ENCODE results near the gene HRC. TPM values are rescaled to one million over a fixed set of nuclear protein-coding genes. Genes with fewer than 3 reads are reported as not detected.

HRC gene
- polyA plus RNA-seq, 3 donors = not detected

DNA sequence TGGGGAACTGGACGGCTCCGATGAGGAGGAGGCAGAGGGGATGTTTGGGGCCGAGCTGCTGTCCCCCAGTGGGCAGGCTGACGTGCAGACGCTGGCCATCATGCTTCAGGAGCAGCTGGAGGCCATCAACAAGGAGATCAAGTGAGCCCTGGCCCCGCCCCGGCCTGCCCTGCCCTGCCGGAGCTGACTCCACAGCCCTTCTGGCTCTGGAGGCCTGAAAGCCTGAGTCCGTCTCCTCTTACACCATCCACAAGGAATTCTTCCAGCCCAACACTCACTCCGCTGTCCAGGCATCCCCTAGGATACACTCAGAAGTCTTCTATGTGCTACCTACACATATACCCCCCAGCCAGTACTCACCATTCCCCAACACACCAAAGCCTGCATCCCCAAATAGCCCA lies 18.4 kb downstream of the HRC start:
- H3K27ac Mint-ChIP-seq = no peak overlapping the region
- H3K9me3 Mint-ChIP-seq = peaks cover 13 to 17% (median 13%) of the 10 kb centered on the region in 7 donors
- H3K4me2 ChIP-seq (replicated peaks; ENCODE audit: extremely low read depth, low read length, poor library complexity, severe bottlenecking) = no peak overlapping the region
- H3K36me3 ChIP-seq (replicated peaks in 1 of 2; ENCODE audit: control insufficient read depth in 1 of 2, insufficient read depth in 2 of 2, low read length in 2 of 2) = no peaks in the 10 kb centered on the region
- no peaks in the 10 kb centered on the region for H3K79me2 ChIP-seq (ENCODE audit: insufficient read depth, low read length)
- no peak for DNase-seq
- 92% methylated on average over 8 of the region's 10 CpGs for WGBS (ENCODE audit: insufficient coverage)
- intact Hi-C loops (cut with micrococcal nuclease) = no loop called here
- no peak overlapping the region for H3K27ac ChIP-seq (ENCODE audit: low read depth in 1 of 2, low read length in 2 of 2)
- no peak overlapping the region for H2AFZ ChIP-seq (ENCODE audit: insufficient read depth, low read depth, low read length, poor library complexity, severe bottlenecking)
- no peak overlapping the region for H3K9ac ChIP-seq (ENCODE audit: insufficient read depth, low read length, poor library complexity, severe bottlenecking)
- TF ChIP-seq, protein P1, sequence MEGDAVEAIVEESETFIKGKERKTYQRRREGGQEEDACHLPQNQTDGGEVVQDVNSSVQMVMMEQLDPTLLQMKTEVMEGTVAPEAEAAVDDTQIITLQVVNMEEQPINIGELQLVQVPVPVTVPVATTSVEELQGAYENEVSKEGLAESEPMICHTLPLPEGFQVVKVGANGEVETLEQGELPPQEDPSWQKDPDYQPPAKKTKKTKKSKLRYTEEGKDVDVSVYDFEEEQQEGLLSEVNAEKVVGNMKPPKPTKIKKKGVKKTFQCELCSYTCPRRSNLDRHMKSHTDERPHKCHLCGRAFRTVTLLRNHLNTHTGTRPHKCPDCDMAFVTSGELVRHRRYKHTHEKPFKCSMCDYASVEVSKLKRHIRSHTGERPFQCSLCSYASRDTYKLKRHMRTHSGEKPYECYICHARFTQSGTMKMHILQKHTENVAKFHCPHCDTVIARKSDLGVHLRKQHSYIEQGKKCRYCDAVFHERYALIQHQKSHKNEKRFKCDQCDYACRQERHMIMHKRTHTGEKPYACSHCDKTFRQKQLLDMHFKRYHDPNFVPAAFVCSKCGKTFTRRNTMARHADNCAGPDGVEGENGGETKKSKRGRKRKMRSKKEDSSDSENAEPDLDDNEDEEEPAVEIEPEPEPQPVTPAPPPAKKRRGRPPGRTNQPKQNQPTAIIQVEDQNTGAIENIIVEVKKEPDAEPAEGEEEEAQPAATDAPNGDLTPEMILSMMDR (IDR thresholded peaks at IDR 0.05) = no peak
- H3K9me3 ChIP-seq (replicated peaks in 1 of 2; ENCODE audit: control insufficient read depth in 1 of 2, insufficient read depth in 1 of 2, low read length in 2 of 2) = peaks cover 0 to 12% of the 10 kb centered on the region in 2 donors
- peaks cover 25% of the 10 kb centered on the region for H3K4me1 Mint-ChIP-seq
- H4K20me1 ChIP-seq (ENCODE audit: insufficient read depth, low read length) = no peaks in the 10 kb centered on the region
- H3K27me3 ChIP-seq (ENCODE audit: control insufficient read depth in 2 of 2, insufficient read depth in 2 of 2, low read length in 2 of 2) = peaks cover 0 to 17% of the 10 kb centered on the region in 2 donors
- peaks cover 15 to 27% of the 10 kb centered on the region in 2 donors for H3K4me1 ChIP-seq (ENCODE audit: control insufficient read depth in 1 of 2, insufficient read depth in 2 of 2, low read length in 2 of 2)
- H3K36me3 Mint-ChIP-seq = no peaks in the 10 kb centered on the region
- H3K4me3 Mint-ChIP-seq = no peak overlapping the region
- H3K4me3 ChIP-seq (replicated peaks in 1 of 3; ENCODE audit: low read depth in 2 of 3, low read length in 3 of 3) = no peak overlapping the region
- H3K27me3 Mint-ChIP-seq (ENCODE audit: low read depth in 3 of 3) = peaks cover 20 to 30% (median 26%) of the 10 kb centered on the region in 3 donors

DNA sequence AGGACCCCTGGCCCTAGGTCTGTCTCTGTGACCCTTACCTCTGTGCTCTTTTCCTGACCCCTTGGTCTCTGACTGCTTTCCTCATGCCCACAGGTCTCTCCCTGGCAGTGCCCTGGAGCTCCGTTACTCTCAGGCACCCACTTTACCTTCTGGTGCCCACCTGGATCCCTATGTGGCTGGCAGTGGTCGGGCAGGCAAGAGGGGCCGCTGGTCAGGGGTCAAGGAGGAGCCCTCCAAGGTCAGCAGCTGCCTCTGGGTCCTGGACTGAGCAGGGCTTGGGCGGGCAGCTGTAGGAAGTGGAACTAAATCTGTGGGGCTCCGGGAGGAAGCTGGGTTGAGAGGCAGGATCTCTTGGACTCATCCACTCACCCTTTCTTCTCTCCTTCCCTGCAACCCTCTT lies 19.5 kb downstream of the HRC start:
- no CpG with 5 or more reads among the region's 5 CpGs for WGBS (ENCODE audit: insufficient coverage)
- TF ChIP-seq, protein P1 (IDR thresholded peaks at IDR 0.05) = no peak
- Histone ChIP-seq H3K9me3 (replicated peaks in 1 of 2; ENCODE audit: control insufficient read depth in 1 of 2, insufficient read depth in 1 of 2, low read length in 2 of 2) (peaks cover 0 to 12% of the 10 kb centered on the region in 2 donors), H3K4me3 (replicated peaks in 1 of 3; ENCODE audit: low read depth in 2 of 3, low read length in 3 of 3) (no peak overlapping the region), H3K36me3 (replicated peaks in 1 of 2; ENCODE audit: control insufficient read depth in 1 of 2, insufficient read depth in 2 of 2, low read length in 2 of 2) (no peaks in the 10 kb centered on the region), H3K9ac (ENCODE audit: insufficient read depth, low read length, poor library complexity, severe bottlenecking) (no peak overlapping the region), H3K27me3 (ENCODE audit: control insufficient read depth in 2 of 2, insufficient read depth in 2 of 2, low read length in 2 of 2) (peaks cover 0 to 17% of the 10 kb centered on the region in 2 donors), H3K79me2 (ENCODE audit: insufficient read depth, low read length) (no peaks in the 10 kb centered on the region), H4K20me1 (ENCODE audit: insufficient read depth, low read length) (no peaks in the 10 kb centered on the region), H3K4me2 (replicated peaks; ENCODE audit: extremely low read depth, low read length, poor library complexity, severe bottlenecking) (no peak overlapping the region), H3K27ac (ENCODE audit: low read depth in 1 of 2, low read length in 2 of 2) (no peak overlapping the region), H2AFZ (ENCODE audit: insufficient read depth, low read depth, low read length, poor library complexity, severe bottlenecking) (no peak overlapping the region), H3K4me1 (ENCODE audit: control insufficient read depth in 1 of 2, insufficient read depth in 2 of 2, low read length in 2 of 2) (peaks cover 15 to 27% of the 10 kb centered on the region in 2 donors)
- H3K27ac Mint-ChIP-seq = peak overlapping the region in 2 of 7 donors; percentile 37 to 53
- no peak overlapping the region for H3K4me3 Mint-ChIP-seq
- DNase-seq = no peak
- peaks cover 13 to 18% (median 15%) of the 10 kb centered on the region in 7 donors for H3K9me3 Mint-ChIP-seq
- H3K36me3 Mint-ChIP-seq = no peaks in the 10 kb centered on the region
- peaks cover 18 to 30% (median 26%) of the 10 kb centered on the region in 3 donors for H3K27me3 Mint-ChIP-seq (ENCODE audit: low read depth in 3 of 3)
- peaks cover 25% of the 10 kb centered on the region for H3K4me1 Mint-ChIP-seq
- intact Hi-C loops (cut with micrococcal nuclease) = no loop called here

Measured in CD14-positive monocyte (primary cell).